Gastroesophageal sphincter (tissue), 4 donors: Measurements from ENCODE around the gene ELP2. TPM values are rescaled to one million over a fixed set of nuclear protein-coding genes. Genes with fewer than 3 reads are reported as not detected.

Experiments used
- total RNA-seq, 4 donors: library from RNA; depleted of rRNA; stranded (reverse); fragments of >200 nt; gene quantifications; one replicate each; pipeline ENCODE4 v1.1.0, GENCODE V29; 2016

ELP2 gene
- total RNA-seq, 4 donors from 2014 or later, result 35.6 to 74.1 (median 65.1) TPM

Other genes starting within 250 kb of the ELP2 start
- gene RPRD1A, start 62.3 kb upstream of the ELP2 start, total RNA-seq, result 100 to 1,000 TPM in 2 of 4 donors, 10 to 100 TPM in 2; 81.4 to 103 (median 92.4) TPM
- 10 to 100 TPM; 24.1 to 49.2 (median 36.5) TPM for gene SLC39A6, start 559 bp upstream of the ELP2 start, total RNA-seq
- 1 to 10 TPM; 1.3 to 2.1 (median 1.7) TPM for gene MOCOS, start 57.6 kb downstream of the ELP2 start, total RNA-seq
- 10 to 100 TPM; 18.4 to 36.7 (median 30.4) TPM for gene FHOD3, start 167.8 kb downstream of the ELP2 start, total RNA-seq